HEK293T (cell line): ENCODE measurements around the gene SORT1.

ENCODE experiments used
- CTCF ChIA-PET: fragments of 350-600 bp; formaldehyde crosslinking; extraction: SDS; loops from one replicate; lab custom pipeline; 2021; ENCODE audit warnings: antibody characterized with exemption, inconsistent platforms; lab: Yijun Ruan, JAX
- POLR2A ChIA-PET: fragments of 350-600 bp; formaldehyde crosslinking; extraction: SDS; loops from one replicate; lab custom pipeline; 2020; ENCODE audit warnings: antibody characterized with exemption, inconsistent platforms; lab: Yijun Ruan, JAX
- DNase-seq: peaks from one replicate; pipeline ENCODE4 v3.0.0; 2012; ENCODE audit warnings: mixed read lengths; ENCODE audit errors: extremely low spot score
- ARNT ChIP-seq: fragments of 450-650 bp; IDR thresholded peaks from 2 replicates; pipeline ENCODE4 v1.6.1; 2017; ENCODE audit warnings: mild to moderate bottlenecking
- BHLHE40 ChIP-seq: fragments of 450-650 bp; IDR thresholded peaks from 2 replicates; pipeline ENCODE4 v1.6.1; 2016; ENCODE audit warnings: mild to moderate bottlenecking, moderate library complexity, borderline replicate concordance
- CTBP1 ChIP-seq: fragments of 450-650 bp; IDR thresholded peaks from 2 replicates; pipeline ENCODE4 v1.6.1; 2016; ENCODE audit warnings: borderline replicate concordance
- ELF4 ChIP-seq: fragments of 450-650 bp; IDR thresholded peaks from 2 replicates; pipeline ENCODE4 v1.6.1; 2017; ENCODE audit warnings: antibody characterized with exemption
- FOXA1 ChIP-seq: fragments of 450-650 bp; IDR thresholded peaks from 2 replicates; pipeline ENCODE4 v1.6.1; 2016; ENCODE audit warnings: mild to moderate bottlenecking
- FOXK2 ChIP-seq: fragments of 450-650 bp; IDR thresholded peaks from 2 replicates; pipeline ENCODE4 v1.6.1; 2016; ENCODE audit warnings: mild to moderate bottlenecking
- FOXM1 ChIP-seq: fragments of 450-650 bp; IDR thresholded peaks from 2 replicates; pipeline ENCODE4 v1.6.1; 2017; ENCODE audit warnings: mild to moderate bottlenecking, borderline replicate concordance
- HDGF ChIP-seq: fragments of 450-650 bp; IDR thresholded peaks from 2 replicates; pipeline ENCODE4 v1.6.1; 2017; ENCODE audit warnings: antibody characterized with exemption, borderline replicate concordance
- L3MBTL2 ChIP-seq: fragments of 450-650 bp; conservative IDR thresholded peaks from 2 replicates; pipeline ENCODE4 v1.6.1; 2016; ENCODE audit warnings: mild to moderate bottlenecking
- LEF1 ChIP-seq: fragments of 450-650 bp; IDR thresholded peaks from 2 replicates; pipeline ENCODE4 v1.6.1; 2017; ENCODE audit warnings: mild to moderate bottlenecking, borderline replicate concordance
- NFRKB ChIP-seq: fragments of 450-650 bp; IDR thresholded peaks from 2 replicates; pipeline ENCODE4 v1.6.1; 2016; ENCODE audit warnings: mild to moderate bottlenecking, moderate library complexity
- PKNOX1 ChIP-seq: fragments of 450-650 bp; IDR thresholded peaks from 2 replicates; pipeline ENCODE4 v1.6.1; 2016
- SP1 ChIP-seq: fragments of 450-650 bp; IDR thresholded peaks from 2 replicates; pipeline ENCODE4 v1.6.1; 2017
- SUZ12 ChIP-seq: fragments of 450-650 bp; IDR thresholded peaks from 2 replicates; pipeline ENCODE4 v1.6.1; 2016; ENCODE audit warnings: mild to moderate bottlenecking
- TARDBP ChIP-seq: fragments of 450-650 bp; IDR thresholded peaks from 2 replicates; pipeline ENCODE4 v1.6.1; 2016
- ZNF384 ChIP-seq: fragments of 450-650 bp; IDR thresholded peaks from 2 replicates; pipeline ENCODE4 v1.6.1; 2016

Gene SORT1

GRCh38 chr1:109319114-109319513 lies 78.6 kb downstream of the SORT1 start:
- ChIA-PET POLR2A (no interaction called here), CTCF (no interaction called here)
- no peak for DNase-seq
- TF ChIP-seq LEF1 (no peak), PKNOX1 (no peak), ELF4 (no peak), FOXK2 (no peak), NFRKB (no peak), ARNT (no peak), FOXM1 (no peak), TARDBP (no peak), SP1 (no peak), SUZ12 (no peak), BHLHE40 (no peak)

GRCh38 chr1:109316506-109316905 lies 81.2 kb downstream of the SORT1 start:
- ChIA-PET CTCF (interaction anchor here (0.8 kb wide), 1 partner anchor 8 kb away, joined by 3 read pairs; no protein-coding TSS in a partner anchor), POLR2A (interaction anchor here (1.0 kb wide), 1 partner anchor 34 kb away, joined by 3 read pairs; the partner anchor contains the start of gene PSRC1)
- TF ChIP-seq FOXK2 (no peak), CTBP1 (no peak), PKNOX1 (no peak), BHLHE40 (no peak), SUZ12 (no peak), HDGF (no peak), ARNT (no peak), TARDBP (no peak), ZNF384 (no peak), L3MBTL2 (no peak), NFRKB (no peak), FOXM1 (no peak), LEF1 (no peak), FOXA1 (no peak), SP1 (no peak), ELF4 (no peak)
- no peak for DNase-seq

- TF ChIP-seq TARDBP: no peak
- TF ChIP-seq FOXK2: no peak
- TF ChIP-seq FOXA1: no peak
- no peak for TF ChIP-seq ZNF384
- no peak for TF ChIP-seq SP1
- no peak for TF ChIP-seq CTBP1
- POLR2A ChIA-PET: interaction anchor here (0.6 kb wide), 1 partner anchor 27 kb away, joined by 3 read pairs; no protein-coding TSS in a partner anchor
Observed at GRCh38 chr1:109315288-109315687, 82.4 kb downstream of the SORT1 start.

GRCh38 chr1:109314795-109315194 lies 82.9 kb downstream of the SORT1 start:
- ChIA-PET POLR2A (no interaction called here), CTCF (no interaction called here)
- no peak for DNase-seq
- TF ChIP-seq FOXA1 (no peak), HDGF (no peak), ARNT (no peak), LEF1 (no peak), ELF4 (no peak), FOXK2 (no peak), CTBP1 (no peak), NFRKB (no peak), SUZ12 (no peak), SP1 (no peak), BHLHE40 (no peak), TARDBP (no peak), FOXM1 (no peak), L3MBTL2 (no peak), ZNF384 (no peak), PKNOX1 (no peak)

More at GRCh38 chr1:109315288-109315687, 82.4 kb downstream of the SORT1 start:
- no peak for DNase-seq
- CTCF ChIA-PET: no interaction called here

- no peak for DNase-seq
- ChIA-PET CTCF (no interaction called here), POLR2A (no interaction called here)
- no peak for TF ChIP-seq FOXK2
- no peak for TF ChIP-seq ZNF384
- no peak for TF ChIP-seq BHLHE40
- TF ChIP-seq NFRKB: no peak
- no peak for TF ChIP-seq FOXA1
- TF ChIP-seq HDGF: no peak
- TF ChIP-seq FOXM1: no peak
- TF ChIP-seq SP1: no peak
- no peak for TF ChIP-seq SUZ12
- TF ChIP-seq CTBP1: no peak
- TF ChIP-seq L3MBTL2: no peak
- no peak for TF ChIP-seq PKNOX1
Observed at GRCh38 chr1:109312978-109313775, 84.5 kb downstream of the SORT1 start.
